GM21390 (cell line): ENCODE data around the gene AGRN.
"Not testable (repeated sequence)": the region's sequence is repeated elsewhere in the genome, so short reads cannot be mapped to it uniquely, and the experiment has no call there.

Experiments
- ATAC-seq: cut with Tn5 transposase; IDR thresholded peaks from one replicate; pipeline ENCODE4 v1.9.1; 2021; ENCODE audit not compliant: unreplicated experiment

Gene AGRN

GRCh38 chr1:1018321-1018685, 1.6 kb upstream of the AGRN start:
- not testable (repeated sequence) for ATAC-seq

GRCh38 chr1:1019122-1019999, 559 bp upstream of the AGRN start:
- peak; percentile 56 for ATAC-seq

GRCh38 chr1:1020415-1021009, 592 bp downstream of the AGRN start:
- ATAC-seq: peak; percentile 11

- ATAC-seq: no peak
Measured at GRCh38 chr1:1021010-1021919, 1.3 kb downstream of the AGRN start.

- no peak for ATAC-seq
Measured at GRCh38 chr1:1021920-1022259, 2.0 kb downstream of the AGRN start.

- no peak for ATAC-seq
Measured at GRCh38 chr1:1022302-1023009, 2.5 kb downstream of the AGRN start.

GRCh38 chr1:1023700-1024099, 3.8 kb downstream of the AGRN start:
- ATAC-seq: no peak

- ATAC-seq: no peak
Measured at GRCh38 chr1:1024149-1024770, 4.3 kb downstream of the AGRN start.

GRCh38 chr1:1024771-1025699, 5.1 kb downstream of the AGRN start:
- no peak for ATAC-seq

- ATAC-seq: no peak
Measured at GRCh38 chr1:1025730-1026129, 5.8 kb downstream of the AGRN start.

GRCh38 chr1:1026599-1027413, 6.9 kb downstream of the AGRN start:
- no peak for ATAC-seq

GRCh38 chr1:1027791-1028190, 7.9 kb downstream of the AGRN start:
- ATAC-seq: no peak

- not testable (repeated sequence) for ATAC-seq
Measured at GRCh38 chr1:1030867-1031658, 11.1 kb downstream of the AGRN start.

- no peak for ATAC-seq
Measured at GRCh38 chr1:1031659-1032235, 11.8 kb downstream of the AGRN start.

- no peak for ATAC-seq
Measured at GRCh38 chr1:1032424-1032823, 12.5 kb downstream of the AGRN start.

- peak; percentile 80 for ATAC-seq
Measured at GRCh38 chr1:1033009-1033587, 13.2 kb downstream of the AGRN start.
